HepG2 (cell line): ENCODE measurements around the gene C1RL. TPM values are rescaled to one million over a fixed set of nuclear protein-coding genes. Genes with fewer than 3 reads are reported as not detected.

Source experiments
- CCAR2 ChIP-seq: fragments of 200-400 bp; formaldehyde crosslinking; optimal IDR thresholded peaks from 2 replicates; pipeline ENCODE3; 2018; ENCODE audit warnings: low read depth, mild to moderate bottlenecking, low read length, moderate library complexity
- CREM ChIP-seq, 2 experiments: sonication (generic) in 1 of 2; formaldehyde crosslinking in 1 of 2; IDR thresholded peaks; 2 replicates each; pipeline versions ENCODE4 v1.4.0 to v1.6.1; 2016 to 2020; ENCODE audit warnings: antibody characterized with exemption in 1 of 2, mild to moderate bottlenecking in 1 of 2, missing genetic modification reagents in 1 of 2
- DR1 ChIP-seq: sonication (generic); formaldehyde crosslinking; IDR thresholded peaks from 2 replicates; pipeline ENCODE4 v1.8.0; 2021; ENCODE audit warnings: mild to moderate bottlenecking, missing genetic modification reagents, inconsistent platforms
- FOXJ3 ChIP-seq: sonication (generic); formaldehyde crosslinking; IDR thresholded peaks from 2 replicates; pipeline ENCODE4 v1.4.0; 2020; ENCODE audit warnings: missing genetic modification reagents, mild to moderate bottlenecking, borderline replicate concordance
- IRF9 ChIP-seq: sonication (generic); formaldehyde crosslinking; IDR thresholded peaks from 2 replicates; pipeline ENCODE4 v1.8.0; 2022; ENCODE audit warnings: missing genetic modification reagents, mild to moderate bottlenecking, borderline replicate concordance
- MED1 ChIP-seq: sonication (generic); formaldehyde crosslinking; IDR thresholded peaks from 2 replicates; pipeline ENCODE4 v1.4.0; 2020; ENCODE audit warnings: missing genetic modification reagents
- PHF5A ChIP-seq: IDR thresholded peaks from one replicate; pipeline ENCODE4 v1.6.1; 2018; ENCODE audit warnings: low read depth, missing genetic modification reagents; ENCODE audit not compliant: unreplicated experiment
- PRDM10 ChIP-seq: sonication (generic); formaldehyde crosslinking; IDR thresholded peaks from 2 replicates; pipeline ENCODE4 v1.4.0; 2020; ENCODE audit warnings: low read depth, missing genetic modification reagents
- SIX4 ChIP-seq: sonication (generic); formaldehyde crosslinking; IDR thresholded peaks from 2 replicates; pipeline ENCODE4 v1.4.0; 2020; ENCODE audit warnings: missing genetic modification reagents
- SNAI1 ChIP-seq: sonication (generic); formaldehyde crosslinking; IDR thresholded peaks from 2 replicates; pipeline ENCODE4 v1.5.0; 2020; ENCODE audit warnings: mild to moderate bottlenecking, missing genetic modification reagents, borderline replicate concordance
- ZBTB8A ChIP-seq: sonication (generic); formaldehyde crosslinking; IDR thresholded peaks from 2 replicates; pipeline ENCODE4 v1.4.0; 2020; ENCODE audit warnings: mild to moderate bottlenecking, low read depth, missing genetic modification reagents, borderline replicate concordance
- ZNF143 ChIP-seq: sonication (generic); formaldehyde crosslinking; IDR thresholded peaks from 2 replicates; pipeline ENCODE4 v1.4.0; 2020; ENCODE audit warnings: missing genetic modification reagents
- ZNF281 ChIP-seq: sonication (generic); formaldehyde crosslinking; IDR thresholded peaks from 2 replicates; pipeline ENCODE4 v1.4.0; 2020; ENCODE audit warnings: missing genetic modification reagents, borderline replicate concordance
- ZNF546 ChIP-seq: sonication (generic); formaldehyde crosslinking; conservative IDR thresholded peaks from 2 replicates; pipeline ENCODE4 v1.8.1; 2023; ENCODE audit warnings: mild to moderate bottlenecking, missing genetic modification reagents
- ZNF691 ChIP-seq: sonication (generic); formaldehyde crosslinking; IDR thresholded peaks from 2 replicates; pipeline ENCODE4 v1.4.0; 2020; ENCODE audit warnings: missing genetic modification reagents, low read depth, mild to moderate bottlenecking, borderline replicate concordance
- ZNF720 ChIP-seq: sonication (generic); formaldehyde crosslinking; IDR thresholded peaks from 2 replicates; pipeline ENCODE4 v1.4.0; 2020; ENCODE audit warnings: missing genetic modification reagents
- ZNF761 ChIP-seq: sonication (generic); formaldehyde crosslinking; conservative IDR thresholded peaks from 2 replicates; pipeline ENCODE4 v1.4.0; 2020; ENCODE audit warnings: mild to moderate bottlenecking, missing genetic modification reagents
- ZSCAN12 ChIP-seq: sonication (generic); formaldehyde crosslinking; IDR thresholded peaks from 2 replicates; pipeline ENCODE4 v1.9.0; 2021; ENCODE audit warnings: mild to moderate bottlenecking, missing genetic modification reagents
- polyA plus RNA-seq, 8 experiments: library from polyadenylated mRNA; depleted of rRNA in 3 of 8; stranded (reverse) in 7 of 8; unstranded in 1 of 8; fragments of >200 nt; fragmentation: Illumina TruSeq in 4 of 8; extraction: Trizol in 4 of 8; gene quantifications; 2 replicates each; pipeline versions ENCODE4 v1.2.1 to v1.2.3, GENCODE V29; 2011 to 2016; ENCODE audit warnings: low read depth in 4 of 8, missing spikeins in 1 of 8, mixed read lengths in 1 of 8; ENCODE audit not compliant: insufficient read depth in 1 of 8
- total RNA-seq, 5 experiments: library from RNA; depleted of rRNA; stranded (reverse); fragments of >200 nt; fragmentation: Illumina TruSeq; extraction: Trizol; gene quantifications; 2 replicates each; pipeline ENCODE4 v1.2.3, GENCODE V29; 2016; ENCODE audit warnings: low read depth in 1 of 5

C1RL gene
- total and polyA plus RNA-seq, 2 of the 13 experiments (the other 11 are each of a cell fraction or from before 2014, with no cell fraction given), result 28.9 to 53.1 TPM

GRCh38 chr12:7108796-7109571 lies at the start of gene C1RL (continued):
- TF ChIP-seq FOXJ3 (CRISPR knock-in tag) (no peak), CCAR2 (peak; percentile 73), DR1 (CRISPR knock-in tag) (no peak; the same call in 1 of the 2 replicates), ZNF546 (peak; percentile 50; the same call in 1 of the 2 replicates), ZSCAN12 (CRISPR knock-in tag) (no peak), ZBTB8A (CRISPR knock-in tag) (no peak), PRDM10 (CRISPR knock-in tag) (no peak), SIX4 (CRISPR knock-in tag) (peak; percentile 27; the same call in 1 of the 2 replicates), IRF9 (CRISPR knock-in tag) (no peak), CREM (IDR thresholded peaks at IDR 0.05) (peak; percentile 30; the same call in 1 of the 2 replicates), CREM (CRISPR knock-in tag; IDR thresholded peaks at IDR 0.05) (no peak), ZNF143 (CRISPR knock-in tag) (no peak), ZNF281 (CRISPR knock-in tag) (peak; percentile 99), PHF5A (CRISPR knock-in tag) (peak; percentile 54), ZNF761 (CRISPR knock-in tag) (no peak), MED1 (peak; percentile 85), SNAI1 (CRISPR knock-in tag) (no peak), ZNF720 (CRISPR knock-in tag) (no peak), ZNF691 (CRISPR knock-in tag) (peak; percentile 64; the same call in 1 of the 2 replicates)
